GM11168 (cell line): ENCODE measurements around the gene DPH3.

Experiments
- in situ Hi-C: fragments of 300-500 bp; cut with MboI; formaldehyde crosslinking; loops from one replicate; pipeline ENCODE4 v1.12.0; 2022; ENCODE audit warnings: low sequenced_read_pairs; ENCODE audit not compliant: unreplicated experiment

Gene DPH3

DNA sequence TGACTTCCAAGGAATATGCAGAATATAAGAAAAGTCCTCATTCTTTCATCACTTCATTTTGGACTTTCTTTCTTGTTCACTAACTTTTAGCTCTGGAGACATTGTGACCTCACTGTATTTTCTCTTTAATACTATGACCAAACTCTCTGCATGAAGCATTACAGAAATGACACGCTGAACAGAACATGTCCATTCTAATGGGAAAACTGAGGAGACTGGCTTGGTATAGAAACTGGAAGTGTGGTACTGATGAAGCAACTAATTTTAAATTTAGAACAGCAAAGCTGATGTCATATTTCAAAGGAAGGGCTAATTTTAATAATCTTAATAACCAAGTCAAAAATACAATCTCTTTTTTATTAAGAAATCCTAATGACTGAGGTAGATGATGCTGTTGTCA is 4.7 kb downstream of the DPH3 start:
- in situ Hi-C loops: no loop called here

DNA sequence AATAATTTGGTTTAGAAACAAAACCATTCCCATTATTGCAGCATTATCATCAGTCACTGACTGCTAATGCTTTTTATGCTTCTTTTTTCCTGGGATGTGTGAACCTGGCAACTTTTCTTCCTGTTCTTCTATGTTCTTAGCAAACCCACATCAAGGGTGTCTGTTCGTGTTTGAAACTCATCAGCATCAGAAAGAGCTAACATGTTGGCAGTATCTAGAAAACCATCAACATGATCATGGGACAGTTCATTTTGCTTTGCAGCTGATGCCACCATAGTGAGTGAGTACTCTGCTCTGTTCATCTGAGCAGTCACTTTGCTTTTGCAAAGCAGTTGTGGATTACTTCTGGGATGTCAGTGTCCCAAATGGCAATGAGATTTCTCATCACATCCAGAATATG is 5.9 kb downstream of the DPH3 start:
- in situ Hi-C loops: loop anchor here (10.0 kb wide), 1 partner anchor 444 kb away; no protein-coding TSS in a partner anchor

DNA sequence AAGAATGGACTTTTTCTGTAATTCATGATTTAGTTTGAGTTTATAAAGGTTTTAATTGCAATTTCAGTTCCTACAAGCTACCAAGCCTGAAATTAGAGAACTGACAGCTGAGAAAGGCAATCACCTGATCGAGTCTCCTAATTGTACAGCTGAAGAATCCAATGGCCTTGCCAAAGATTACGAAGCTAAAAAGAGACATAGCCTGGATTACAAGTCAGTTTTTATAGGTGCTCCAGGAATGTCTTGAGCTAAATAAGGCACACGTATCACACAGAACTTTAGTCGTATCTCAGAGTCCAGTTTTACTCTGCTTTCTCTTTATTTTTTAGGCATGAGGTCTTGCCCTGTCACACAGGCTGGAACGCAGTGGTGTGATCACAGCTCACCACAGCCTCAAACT is 6.6 kb downstream of the DPH3 start:
- in situ Hi-C loops: loop anchor here (10.0 kb wide), 1 partner anchor 443 kb away; no protein-coding TSS in a partner anchor

DNA sequence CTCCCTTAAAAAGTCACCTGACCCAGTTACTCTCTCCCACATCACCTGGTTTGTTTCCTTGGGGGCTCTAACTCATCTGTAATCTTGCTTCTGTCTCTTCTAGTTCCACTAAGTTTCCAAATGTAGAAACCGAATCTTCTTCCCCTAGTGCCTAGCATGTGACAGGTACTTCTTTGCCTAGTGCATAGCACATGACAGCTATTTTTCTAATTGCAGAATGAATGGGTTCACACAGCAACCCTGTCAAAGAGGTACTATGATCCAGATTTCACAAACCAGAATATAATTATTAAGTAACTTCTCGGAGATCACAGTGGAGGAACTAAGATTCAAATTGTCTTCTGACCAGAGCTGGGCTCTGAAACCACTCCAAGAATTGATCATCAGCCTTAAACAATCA is 7.4 kb downstream of the DPH3 start:
- in situ Hi-C loops: loop anchor here (10.0 kb wide), 1 partner anchor 443 kb away; no protein-coding TSS in a partner anchor

DNA sequence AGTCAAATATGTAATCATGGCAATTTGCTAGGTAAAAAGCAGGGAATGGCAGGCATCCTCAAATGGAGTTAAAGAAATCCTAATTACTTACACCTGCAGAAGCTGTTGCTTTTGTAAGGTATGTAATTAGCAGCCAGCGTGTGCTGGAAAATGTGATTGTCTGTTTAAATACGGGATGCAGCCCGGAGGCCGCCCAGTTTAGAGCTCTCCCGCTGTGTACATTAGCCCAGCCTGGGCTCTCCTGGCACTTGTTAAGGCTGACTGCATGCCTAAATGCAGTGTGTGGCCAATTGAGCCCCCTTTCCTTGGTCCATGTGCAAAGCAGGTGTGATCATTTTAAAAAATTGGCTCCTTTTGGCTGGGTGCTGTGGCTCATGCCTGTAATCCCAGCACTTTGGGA is 9.0 kb downstream of the DPH3 start:
- in situ Hi-C loops: loop anchor here (10.0 kb wide), 1 partner anchor 441 kb away; no protein-coding TSS in a partner anchor

DNA sequence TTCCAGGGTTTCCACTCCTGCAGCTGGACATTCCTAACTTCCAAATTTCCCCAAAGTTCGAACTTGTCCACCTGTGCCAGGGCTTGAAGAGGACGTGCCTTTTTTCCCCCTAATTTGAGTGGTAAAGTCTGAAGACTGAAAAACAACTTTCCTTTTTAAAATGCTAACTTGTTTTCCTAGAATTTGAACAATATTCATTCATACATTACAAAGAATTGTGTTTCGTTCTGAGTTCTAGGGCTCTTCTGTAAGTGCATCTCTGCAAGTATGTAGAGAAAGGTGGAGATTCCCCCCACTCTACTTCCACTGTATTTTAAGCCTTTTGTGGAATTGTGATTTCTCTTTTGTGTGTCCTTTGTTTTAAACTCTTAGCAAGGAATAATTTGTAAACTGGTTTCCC is 9.4 kb downstream of the DPH3 start:
- in situ Hi-C loops: loop anchor here (10.0 kb wide), 1 partner anchor 441 kb away; no protein-coding TSS in a partner anchor

DNA sequence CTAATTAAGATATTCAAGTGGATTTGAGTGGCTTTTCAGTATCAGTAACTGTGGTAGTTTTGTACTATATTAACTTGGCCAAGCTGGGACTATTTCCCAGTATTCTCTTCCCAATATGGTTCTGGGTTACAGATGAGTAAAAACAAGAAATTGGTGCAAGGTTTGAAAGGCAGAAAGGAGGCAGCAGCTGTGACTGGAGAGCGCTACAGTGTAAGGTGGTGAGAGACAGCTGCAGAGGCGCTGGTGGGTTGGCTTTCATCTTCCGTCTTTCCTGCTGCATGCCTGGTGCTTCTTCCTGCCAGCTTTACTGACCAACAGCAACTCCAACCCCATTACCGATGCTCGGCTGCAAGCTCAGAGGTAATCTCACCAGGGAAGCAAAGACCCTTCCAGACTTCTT is 9.8 kb downstream of the DPH3 start:
- in situ Hi-C loops: loop anchor here (10.0 kb wide), 1 partner anchor 440 kb away; no protein-coding TSS in a partner anchor

DNA sequence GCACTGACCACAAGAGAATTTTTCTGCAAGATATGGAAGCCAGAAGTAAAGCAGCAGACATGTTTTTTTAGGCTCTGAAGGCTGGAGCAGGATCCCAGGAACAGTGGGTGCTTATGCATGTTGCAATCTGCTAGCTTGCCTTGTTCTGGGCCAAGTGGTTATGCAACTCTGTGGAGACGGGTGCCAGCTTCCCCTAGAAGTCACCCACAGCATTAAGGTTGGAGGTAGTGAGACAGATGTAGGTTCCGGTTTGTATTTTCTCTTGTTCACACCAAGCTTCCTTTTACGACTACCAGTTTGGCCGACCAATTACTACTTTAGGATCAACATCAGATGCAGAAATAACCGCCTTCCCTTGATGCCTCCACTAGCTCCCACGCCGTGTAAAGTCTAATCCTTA is 11.1 kb downstream of the DPH3 start:
- in situ Hi-C loops: loop anchor here (10.0 kb wide), 1 partner anchor 439 kb away; no protein-coding TSS in a partner anchor

DNA sequence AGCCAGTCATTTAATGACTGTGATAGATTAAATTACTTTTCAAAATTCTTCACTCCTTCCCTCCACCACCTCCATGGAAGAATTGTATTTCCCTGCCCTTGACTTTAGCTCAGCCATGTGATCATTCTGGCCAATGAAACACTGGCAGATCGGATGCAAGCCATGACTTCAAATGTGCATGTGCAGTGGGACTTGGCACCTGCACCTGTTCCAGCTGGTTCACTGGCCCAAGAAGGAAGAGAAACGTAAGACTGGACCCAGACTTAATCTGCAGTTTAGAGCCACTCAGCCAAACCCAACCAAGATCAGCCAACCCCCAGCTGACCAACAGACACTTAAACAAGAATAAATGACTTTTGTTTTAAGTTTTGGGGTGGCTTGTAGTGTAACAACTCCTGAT is 11.8 kb downstream of the DPH3 start:
- in situ Hi-C loops: loop anchor here (10.0 kb wide), 1 partner anchor 438 kb away; no protein-coding TSS in a partner anchor

DNA sequence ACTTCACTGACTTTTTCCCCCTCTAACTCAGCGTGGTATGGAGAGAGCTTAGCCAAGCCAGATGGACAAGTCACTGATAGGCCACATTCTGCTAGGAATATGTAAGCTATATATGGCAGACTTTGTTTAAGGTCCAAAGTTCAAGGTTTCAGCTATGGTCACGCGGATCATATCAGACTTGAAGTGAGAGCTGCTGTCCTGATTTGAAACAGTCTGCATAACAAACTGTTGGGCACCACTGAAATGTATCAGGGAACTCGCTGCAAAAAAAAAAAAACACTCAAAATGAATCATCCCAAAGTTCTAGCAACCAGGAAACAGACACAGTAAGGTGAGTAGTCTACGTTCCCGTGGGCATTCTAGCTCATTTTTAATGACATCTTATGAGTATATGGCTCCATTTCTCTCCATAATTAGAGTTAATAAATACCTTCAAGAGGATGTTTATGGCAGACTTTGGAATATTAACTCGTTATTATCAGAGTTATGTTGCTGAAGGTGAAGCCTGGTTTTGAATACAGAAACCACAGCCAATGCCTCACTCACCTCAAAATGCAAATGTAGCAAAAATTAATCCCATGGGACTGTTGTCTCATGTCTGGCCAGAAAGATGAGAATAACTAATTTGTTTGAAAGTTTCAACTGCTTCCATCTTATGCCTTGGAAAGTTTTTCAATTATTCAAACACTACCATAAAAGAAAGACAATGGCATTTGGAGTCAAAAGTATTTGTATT is 12.3 kb downstream of the DPH3 start:
- in situ Hi-C loops: loop anchor here (10.0 kb wide), 1 partner anchor 438 kb away; no protein-coding TSS in a partner anchor

DNA sequence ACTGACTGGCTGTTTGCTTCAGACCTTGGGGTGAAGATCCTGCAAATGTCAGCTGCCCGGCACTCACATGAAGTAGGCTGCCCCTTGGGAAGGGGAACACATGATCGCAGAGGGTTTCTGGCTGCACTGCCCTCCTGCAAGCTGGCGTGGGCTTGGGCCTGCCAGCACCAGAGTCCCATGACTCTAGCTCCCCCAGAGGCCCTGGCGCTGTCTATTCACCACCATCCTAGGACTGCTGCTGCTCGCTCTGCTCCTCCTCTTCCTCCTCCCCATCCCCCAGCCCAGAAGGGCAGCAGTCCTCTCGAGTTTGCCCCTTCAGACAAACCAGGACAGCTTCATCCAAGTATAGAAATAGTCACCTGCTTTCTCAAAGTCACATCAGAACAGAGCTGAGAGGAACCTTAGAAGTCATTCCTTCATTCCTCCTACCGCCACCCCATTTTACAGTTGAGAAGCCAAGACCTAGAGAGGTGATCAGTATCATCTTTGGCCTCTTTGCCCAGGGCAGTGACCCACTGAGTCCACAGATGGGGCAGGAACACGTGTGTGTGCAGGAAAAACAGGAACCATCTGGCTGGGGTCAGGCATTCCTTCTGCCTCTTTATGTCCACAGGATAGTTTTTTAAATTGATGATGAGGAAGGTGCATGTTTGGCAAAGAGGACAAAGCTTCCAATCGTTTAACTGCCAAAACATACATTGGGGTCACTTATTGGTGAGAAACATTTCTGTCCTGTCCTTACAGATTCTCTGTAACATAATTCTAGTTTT is 13.2 kb downstream of the DPH3 start:
- in situ Hi-C loops: loop anchor here (10.0 kb wide), 1 partner anchor 437 kb away; no protein-coding TSS in a partner anchor

DNA sequence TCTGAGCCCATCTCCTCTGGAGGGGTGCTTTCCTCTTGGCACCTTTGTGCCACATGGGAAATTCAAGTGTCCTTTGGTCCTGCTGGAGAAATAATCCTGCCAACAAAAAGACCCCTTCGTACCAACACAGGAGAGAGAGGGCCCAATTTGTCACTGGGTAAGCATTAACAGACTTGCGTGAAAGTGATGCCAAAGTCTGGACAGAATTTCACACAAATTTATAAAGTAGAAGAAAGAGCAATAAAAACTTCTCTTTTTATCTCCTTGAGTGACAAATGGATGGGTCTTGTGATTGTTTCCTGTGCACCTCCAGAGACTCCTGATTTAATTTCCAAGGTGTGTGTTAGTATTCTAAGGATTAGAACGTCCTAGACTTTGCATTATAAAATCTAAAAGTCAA is 14.9 kb downstream of the DPH3 start:
- in situ Hi-C loops: loop anchor here (10.0 kb wide), 1 partner anchor 435 kb away; no protein-coding TSS in a partner anchor

DNA sequence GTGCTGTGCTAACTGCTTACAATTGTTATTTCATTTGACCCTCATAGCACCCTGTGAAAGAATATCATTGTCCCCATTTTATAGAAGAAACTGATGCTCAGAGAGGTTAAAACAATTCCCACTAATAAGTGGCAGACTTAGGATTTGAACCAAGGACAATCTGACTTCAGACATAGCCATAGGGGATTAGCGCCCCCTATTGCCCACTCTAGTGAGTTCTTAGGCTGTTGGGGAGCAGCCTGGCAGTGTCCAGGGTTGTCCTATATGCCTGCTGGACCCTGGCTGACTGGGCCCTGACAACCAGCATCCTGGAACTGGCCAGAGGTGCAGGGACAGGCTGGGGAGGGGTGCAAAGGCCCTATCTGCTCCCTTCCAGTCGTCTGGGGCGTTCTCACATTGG is 15.4 kb downstream of the DPH3 start:
- in situ Hi-C loops: no loop called here

DNA sequence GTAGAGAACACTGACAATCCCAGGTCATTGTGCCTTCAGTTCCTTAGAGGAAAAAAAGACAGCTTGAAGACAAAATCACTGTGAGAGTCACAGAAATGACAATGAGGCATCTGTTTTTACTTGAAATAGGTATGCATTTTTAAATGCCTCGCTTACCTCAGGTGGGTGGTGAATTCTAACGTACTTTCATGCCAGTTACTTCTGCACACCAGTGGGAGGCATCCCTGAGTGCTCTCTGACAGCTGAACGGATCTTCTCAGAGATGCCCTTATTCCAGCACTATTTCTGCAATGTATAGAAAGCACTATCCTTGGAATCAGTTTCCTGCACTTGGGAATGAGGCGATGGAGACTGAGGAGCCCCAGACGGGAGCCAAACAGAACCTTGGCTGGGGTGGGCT is 16.2 kb downstream of the DPH3 start:
- in situ Hi-C loops: no loop called here

DNA sequence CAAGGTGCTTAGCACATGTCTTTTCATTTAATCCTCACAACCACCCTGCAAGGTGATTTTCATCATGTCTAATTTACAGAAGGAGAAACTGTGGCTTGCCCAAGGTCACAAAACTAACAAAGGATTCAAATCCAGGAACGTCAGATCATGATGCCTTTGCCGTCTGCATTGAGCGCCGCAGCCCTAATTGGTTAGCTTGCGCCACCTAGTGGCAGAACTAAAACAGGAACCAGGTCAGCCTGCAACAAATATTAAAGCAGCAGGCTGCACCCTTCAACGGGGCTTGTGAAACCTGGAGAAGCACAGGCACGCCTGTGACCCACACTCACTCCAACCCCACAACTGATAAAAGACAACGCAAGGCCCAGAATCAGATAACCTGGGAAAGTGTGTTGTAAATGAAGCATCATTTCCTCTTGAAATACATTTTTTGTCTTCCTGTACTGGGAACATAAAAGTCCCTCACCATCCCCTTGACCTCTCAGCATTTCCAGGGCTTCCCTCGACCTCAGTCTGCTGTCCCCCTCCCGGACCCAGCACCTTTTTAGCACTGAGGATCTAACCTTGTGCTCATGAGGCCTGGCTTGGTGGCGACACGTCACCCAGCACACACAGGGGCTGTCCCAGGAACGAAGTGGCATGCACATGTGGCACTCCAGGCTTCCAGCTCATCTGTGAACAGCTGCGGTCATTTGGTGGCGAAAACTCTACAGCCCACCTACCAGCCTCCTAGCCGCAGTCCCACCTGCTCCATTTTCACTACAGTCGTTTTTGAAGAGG is 17.3 kb downstream of the DPH3 start:
- in situ Hi-C loops: no loop called here

DNA sequence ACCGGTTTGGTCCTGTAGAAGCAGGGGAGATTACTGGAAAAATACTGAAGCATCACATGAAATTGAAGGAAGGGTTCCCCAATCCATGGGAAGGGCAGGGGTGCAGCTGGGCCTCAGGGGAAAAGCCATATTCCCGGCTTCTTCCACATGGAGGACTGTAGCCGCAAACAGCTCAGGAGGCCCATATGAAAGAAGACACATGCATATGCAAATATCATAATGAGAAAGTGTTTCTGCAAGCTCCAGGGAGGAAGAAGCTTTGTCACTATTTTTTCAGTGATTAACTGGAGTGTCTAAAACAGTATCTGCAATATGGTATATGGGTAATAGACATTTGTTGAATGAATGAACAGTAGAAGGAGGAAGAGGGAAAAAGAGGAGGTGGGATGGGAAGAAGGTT is 19.1 kb downstream of the DPH3 start:
- in situ Hi-C loops: no loop called here

DNA sequence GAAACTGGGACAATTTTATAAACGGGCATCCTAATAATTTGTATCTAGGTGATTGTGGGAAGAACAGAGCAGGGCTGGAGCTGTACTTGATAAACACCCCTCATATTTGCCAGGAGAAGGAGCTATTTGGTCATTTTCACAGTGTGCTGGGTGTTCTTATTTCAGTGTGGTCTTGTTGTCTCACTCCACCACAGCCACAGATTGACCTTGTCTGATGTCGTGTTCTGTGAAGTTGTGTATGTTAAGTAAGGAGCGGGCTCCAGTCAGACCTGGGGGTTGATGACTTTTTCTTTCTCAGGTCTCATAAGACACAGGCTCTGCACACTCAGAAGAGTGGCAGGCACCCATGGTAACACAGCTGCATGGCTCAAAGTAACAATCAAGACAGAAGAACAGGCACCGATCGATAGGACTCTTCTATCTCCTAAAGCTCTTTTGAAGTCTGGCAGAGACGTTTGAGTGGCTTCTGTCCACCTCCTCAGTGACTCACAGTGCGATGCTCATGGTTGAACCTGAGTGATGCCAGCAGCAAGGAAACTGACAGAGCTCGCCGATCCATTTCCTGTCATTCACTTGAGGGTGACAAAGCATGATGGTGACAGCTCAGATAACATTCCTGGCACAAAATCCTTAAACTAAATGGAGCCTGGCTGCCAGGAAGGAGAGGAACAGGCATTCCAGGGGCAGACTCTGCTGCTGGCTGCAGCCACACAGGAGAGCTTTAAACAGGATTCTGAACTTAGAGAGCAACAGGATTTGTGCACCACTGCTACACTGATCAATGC is 20.8 kb downstream of the DPH3 start:
- in situ Hi-C loops: no loop called here

DNA sequence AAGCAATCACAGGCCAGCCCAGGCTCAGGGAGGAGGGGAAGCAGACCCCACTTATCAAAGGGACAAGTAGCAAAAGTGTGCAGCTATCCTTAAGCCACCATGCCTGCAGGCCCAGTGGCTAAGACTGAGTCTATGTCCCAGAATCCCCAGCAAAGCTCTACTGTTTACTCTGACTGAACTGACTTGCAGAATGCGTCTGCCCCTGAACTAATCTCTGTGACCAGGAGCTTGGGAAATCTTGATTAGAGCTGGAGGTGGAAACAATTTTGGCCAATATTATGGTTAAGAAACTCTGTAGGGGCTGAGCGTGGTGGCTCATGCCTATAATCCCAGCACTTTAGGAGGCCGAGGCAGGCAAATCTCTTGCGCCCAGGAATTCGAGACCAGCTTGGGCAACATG is 22.6 kb downstream of the DPH3 start:
- in situ Hi-C loops: no loop called here

DNA sequence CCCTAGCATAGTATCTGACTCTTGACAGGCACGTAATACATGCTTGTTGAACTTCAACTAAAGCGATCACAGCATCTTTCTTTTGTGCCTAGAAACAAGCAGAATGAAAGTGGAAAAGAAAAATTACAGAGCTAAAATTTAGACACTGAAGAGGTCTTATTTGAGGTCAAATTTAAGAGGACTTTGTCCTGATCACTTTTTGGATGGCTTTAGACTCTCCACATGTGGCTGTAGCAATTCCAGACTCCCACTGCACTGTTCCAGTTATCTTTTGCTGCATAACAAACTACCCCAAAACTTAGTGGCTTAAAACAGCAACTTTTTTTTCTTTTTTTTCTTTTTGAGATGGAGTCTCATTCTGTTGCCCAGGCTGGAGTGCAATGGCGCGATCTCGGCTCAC is 23.5 kb downstream of the DPH3 start:
- in situ Hi-C loops: no loop called here
